Breast epithelium (tissue), 3 donors: Measurements from ENCODE around the gene ITGA2B.

ENCODE experiments used
- CTCF ChIP-seq, 3 donors: fragments of 450-650 bp; IDR thresholded peaks; one replicate each; pipeline ENCODE4 v1.5.1; 2016 to 2017; ENCODE audit warnings: antibody characterized with exemption in 3 of 3, mild to moderate bottlenecking in 3 of 3, moderate library complexity in 3 of 3
- POLR2A ChIP-seq: fragments of 450-650 bp; IDR thresholded peaks from one replicate; pipeline ENCODE4 v1.6.1; 2016; ENCODE audit warnings: antibody characterized with exemption, mild to moderate bottlenecking, moderate library complexity

- TF ChIP-seq CTCF (IDR thresholded peaks at IDR 0.05): no peak
- TF ChIP-seq POLR2A: no peak
Observed at GRCh38 chr17:44360826-44361225, 28.6 kb downstream of the ITGA2B start.
